ENCODE data around the gene TTBK2.

TTBK2 gene

GRCh38 chr15:42939841-42940240 is 19.3 kb upstream of the TTBK2 start:
- H3K27me3 ChIP-seq (replicated peaks; ENCODE audit: control insufficient read depth, insufficient read depth, low read length), result no peaks in the 10 kb centered on the region
- H3K36me3 ChIP-seq (ENCODE audit: control insufficient read depth, insufficient read depth, low read length), result peaks cover 1% of the 10 kb centered on the region; the same call in 1 of the 2 replicates
- no peak overlapping the region for H3K4me3 ChIP-seq (replicated peaks; ENCODE audit: low read depth, low read length)
- DNase-seq (ENCODE audit: extremely low read depth, insufficient read length), result no peak
- no peak for TF ChIP-seq CTCF (IDR thresholded peaks at IDR 0.05; ENCODE audit: insufficient read depth, low read length, poor library complexity, severe bottlenecking)

- no peak for DNase-seq (ENCODE audit: extremely low read depth, insufficient read length)
- no peaks in the 10 kb centered on the region for H3K27me3 ChIP-seq (replicated peaks; ENCODE audit: control insufficient read depth, insufficient read depth, low read length)
- no peaks in the 10 kb centered on the region for H3K36me3 ChIP-seq (ENCODE audit: control insufficient read depth, insufficient read depth, low read length)
- no peak for TF ChIP-seq CTCF (IDR thresholded peaks at IDR 0.05; ENCODE audit: insufficient read depth, low read length, poor library complexity, severe bottlenecking)
- H3K4me3 ChIP-seq (replicated peaks; ENCODE audit: low read depth, low read length), result no peak overlapping the region
These were observed 16.6 kb upstream of the TTBK2 start for GRCh38 chr15:42937143-42937542.

GRCh38 chr15:42933886-42934667 is 13.5 kb upstream of the TTBK2 start:
- Histone ChIP-seq H3K27me3 (replicated peaks; ENCODE audit: control insufficient read depth, insufficient read depth, low read length) (no peaks in the 10 kb centered on the region), H3K4me3 (replicated peaks; ENCODE audit: low read depth, low read length) (no peak overlapping the region), H3K36me3 (ENCODE audit: control insufficient read depth, insufficient read depth, low read length) (no peaks in the 10 kb centered on the region)
- DNase-seq (ENCODE audit: extremely low read depth, insufficient read length), result no peak
- TF ChIP-seq CTCF (IDR thresholded peaks at IDR 0.05; ENCODE audit: insufficient read depth, low read length, poor library complexity, severe bottlenecking), result no peak

GRCh38 chr15:42932833-42933515 is 12.4 kb upstream of the TTBK2 start:
- no peak for DNase-seq (ENCODE audit: extremely low read depth, insufficient read length)
- H3K27me3 ChIP-seq (replicated peaks; ENCODE audit: control insufficient read depth, insufficient read depth, low read length), result no peaks in the 10 kb centered on the region
- H3K36me3 ChIP-seq (ENCODE audit: control insufficient read depth, insufficient read depth, low read length), result no peaks in the 10 kb centered on the region
- no peak overlapping the region for H3K4me3 ChIP-seq (replicated peaks; ENCODE audit: low read depth, low read length)
- no peak for TF ChIP-seq CTCF (IDR thresholded peaks at IDR 0.05; ENCODE audit: insufficient read depth, low read length, poor library complexity, severe bottlenecking)

- H3K36me3 ChIP-seq (ENCODE audit: control insufficient read depth, insufficient read depth, low read length), result no peaks in the 10 kb centered on the region
- no peak for DNase-seq (ENCODE audit: extremely low read depth, insufficient read length)
- no peak overlapping the region for H3K4me3 ChIP-seq (replicated peaks; ENCODE audit: low read depth, low read length)
- TF ChIP-seq CTCF (IDR thresholded peaks at IDR 0.05; ENCODE audit: insufficient read depth, low read length, poor library complexity, severe bottlenecking), result no peak
- H3K27me3 ChIP-seq (replicated peaks; ENCODE audit: control insufficient read depth, insufficient read depth, low read length), result no peaks in the 10 kb centered on the region
These were observed 11.3 kb upstream of the TTBK2 start for GRCh38 chr15:42931702-42932486.
